Measurements from ENCODE around the gene ADAMTSL2. TPM values are rescaled to one million over a fixed set of nuclear protein-coding genes. Genes with fewer than 3 reads are reported as not detected.

ADAMTSL2 gene
- polyA plus RNA-seq, 1 donor (not counting 4 experiments of a cell fraction or from before 2014, with no cell fraction given), result not detected

DNA sequence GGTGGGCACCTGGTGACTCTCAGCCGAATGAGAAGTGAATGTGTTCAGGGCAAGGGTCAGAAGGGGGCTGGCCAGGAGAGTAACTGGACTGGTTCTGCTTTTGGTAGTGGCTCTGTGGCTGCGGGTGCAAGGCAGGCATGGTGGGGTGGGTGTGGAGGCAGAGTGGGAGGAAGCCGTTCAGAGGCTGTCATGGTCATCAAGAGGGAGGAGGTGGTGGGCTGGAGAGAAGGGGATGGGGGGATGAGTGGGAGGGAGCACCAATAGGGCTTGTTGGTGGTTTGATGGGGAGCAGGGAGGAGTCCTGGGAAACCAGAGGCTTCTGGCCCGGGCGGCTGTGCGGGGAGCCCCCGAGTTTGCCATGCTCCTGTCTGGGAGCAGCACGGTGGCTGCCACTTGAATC, 61.4 kb downstream of the ADAMTSL2 start:
- Histone ChIP-seq H4K20me1 (ENCODE audit: control insufficient read depth, extremely low read depth, insufficient read depth, low read length) (no peaks in the 10 kb centered on the region), H3K27ac (ENCODE audit: control insufficient read depth, insufficient read depth, low read length) (no peak overlapping the region), H2AFZ (ENCODE audit: control insufficient read depth, low read length) (no peak overlapping the region), H3K36me3 (ENCODE audit: control insufficient read depth in 2 of 2, extremely low read depth in 1 of 2, insufficient read depth in 2 of 2, low read length in 2 of 2) (no peaks in the 10 kb centered on the region), H3K4me1 (ENCODE audit: control insufficient read depth, extremely low read depth, insufficient read depth, low read length) (no peaks in the 10 kb centered on the region), H3K9me3 (ENCODE audit: control insufficient read depth, low read depth, low read length) (peaks cover 10% of the 10 kb centered on the region), H3K4me2 (ENCODE audit: control insufficient read depth, extremely low read depth, insufficient read depth, low read depth, low read length) (no peak overlapping the region), H3K9me1 (ENCODE audit: control insufficient read depth, extremely low read depth, insufficient read depth, low read length) (no peaks in the 10 kb centered on the region), H3K27me3 (ENCODE audit: control insufficient read depth, extremely low read depth, insufficient read depth, low read length) (peaks cover 3% of the 10 kb centered on the region), H3K4me3 (ENCODE audit: control insufficient read depth in 2 of 3, extremely low read depth in 1 of 3, insufficient read depth in 2 of 3, low read depth in 1 of 3, low read length in 3 of 3) (no peak overlapping the region), H3K9ac (ENCODE audit: control insufficient read depth, extremely low read depth, insufficient read depth, low read length) (no peak overlapping the region), H3K79me2 (ENCODE audit: control insufficient read depth, insufficient read depth, low read length) (no peaks in the 10 kb centered on the region)
- TF ChIP-seq EZH2 (IDR thresholded peaks at IDR 0.05; ENCODE audit: low read length), result no peak
- TF ChIP-seq, protein P1, sequence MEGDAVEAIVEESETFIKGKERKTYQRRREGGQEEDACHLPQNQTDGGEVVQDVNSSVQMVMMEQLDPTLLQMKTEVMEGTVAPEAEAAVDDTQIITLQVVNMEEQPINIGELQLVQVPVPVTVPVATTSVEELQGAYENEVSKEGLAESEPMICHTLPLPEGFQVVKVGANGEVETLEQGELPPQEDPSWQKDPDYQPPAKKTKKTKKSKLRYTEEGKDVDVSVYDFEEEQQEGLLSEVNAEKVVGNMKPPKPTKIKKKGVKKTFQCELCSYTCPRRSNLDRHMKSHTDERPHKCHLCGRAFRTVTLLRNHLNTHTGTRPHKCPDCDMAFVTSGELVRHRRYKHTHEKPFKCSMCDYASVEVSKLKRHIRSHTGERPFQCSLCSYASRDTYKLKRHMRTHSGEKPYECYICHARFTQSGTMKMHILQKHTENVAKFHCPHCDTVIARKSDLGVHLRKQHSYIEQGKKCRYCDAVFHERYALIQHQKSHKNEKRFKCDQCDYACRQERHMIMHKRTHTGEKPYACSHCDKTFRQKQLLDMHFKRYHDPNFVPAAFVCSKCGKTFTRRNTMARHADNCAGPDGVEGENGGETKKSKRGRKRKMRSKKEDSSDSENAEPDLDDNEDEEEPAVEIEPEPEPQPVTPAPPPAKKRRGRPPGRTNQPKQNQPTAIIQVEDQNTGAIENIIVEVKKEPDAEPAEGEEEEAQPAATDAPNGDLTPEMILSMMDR (optimal IDR thresholded peaks at IDR 0.05 in 1 of 3, IDR thresholded peaks at IDR 0.05 in 1 of 3, conservative IDR thresholded peaks at IDR 0.05 in 1 of 3; ENCODE audit: extremely low read depth in 1 of 3, insufficient read depth in 2 of 3, low read length in 3 of 3), result no peak
- FAIRE-seq (no peak), DNase-seq (ENCODE audit: low read depth, low spot score) (no peak)
- dilution Hi-C loops (cut with MboI; ENCODE audit: extremely low pct_ligation_motif_present, low sequenced_read_pairs), result no loop called here

DNA sequence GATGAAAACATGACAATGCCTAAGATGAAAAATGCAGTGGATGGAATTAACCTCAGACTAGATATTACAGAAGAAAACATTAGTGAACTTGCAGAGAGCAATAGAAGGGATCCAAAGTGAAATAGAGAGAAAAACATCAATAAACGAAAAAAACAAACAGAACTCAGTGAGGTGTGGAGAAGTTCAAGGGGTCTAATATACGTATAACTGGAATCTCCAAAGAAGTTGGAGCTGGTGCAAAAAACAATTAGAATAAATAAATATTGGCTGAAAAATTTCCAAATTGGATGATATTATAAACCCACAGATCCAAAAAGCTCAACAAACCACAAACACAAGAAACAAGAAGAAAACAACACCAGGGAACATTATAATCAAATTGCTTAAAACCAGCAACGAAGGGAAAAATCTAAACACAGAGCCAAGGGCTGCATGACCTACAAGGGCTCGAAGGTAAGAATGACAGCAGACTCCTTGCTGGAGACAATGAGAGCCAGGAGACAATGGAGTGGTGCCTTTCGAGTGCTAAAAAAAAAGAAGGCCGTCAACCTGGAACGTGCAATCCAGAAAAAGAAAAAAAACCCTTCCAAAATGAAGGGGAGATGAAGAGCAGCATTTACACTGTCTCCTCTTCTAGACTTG, 62.9 kb downstream of the ADAMTSL2 start:
- no peak overlapping the region for H3K4me2 ChIP-seq (ENCODE audit: control insufficient read depth, extremely low read depth, insufficient read depth, low read depth, low read length)
- no peak for FAIRE-seq
- H3K36me3 ChIP-seq (ENCODE audit: control insufficient read depth in 2 of 2, extremely low read depth in 1 of 2, insufficient read depth in 2 of 2, low read length in 2 of 2), result no peaks in the 10 kb centered on the region
- H3K4me3 ChIP-seq (ENCODE audit: control insufficient read depth in 2 of 3, extremely low read depth in 1 of 3, insufficient read depth in 2 of 3, low read depth in 1 of 3, low read length in 3 of 3), result no peak overlapping the region
- no peaks in the 10 kb centered on the region for H4K20me1 ChIP-seq (ENCODE audit: control insufficient read depth, extremely low read depth, insufficient read depth, low read length)
- H3K9ac ChIP-seq (ENCODE audit: control insufficient read depth, extremely low read depth, insufficient read depth, low read length), result no peak overlapping the region
- H3K9me1 ChIP-seq (ENCODE audit: control insufficient read depth, extremely low read depth, insufficient read depth, low read length), result no peaks in the 10 kb centered on the region
- DNase-seq (ENCODE audit: low read depth, low spot score), result no peak
- no peak overlapping the region for H3K27ac ChIP-seq (ENCODE audit: control insufficient read depth, insufficient read depth, low read length)
- dilution Hi-C loops (cut with MboI; ENCODE audit: extremely low pct_ligation_motif_present, low sequenced_read_pairs), result no loop called here
- TF ChIP-seq, protein P1 (optimal IDR thresholded peaks at IDR 0.05 in 1 of 3, IDR thresholded peaks at IDR 0.05 in 1 of 3, conservative IDR thresholded peaks at IDR 0.05 in 1 of 3; ENCODE audit: extremely low read depth in 1 of 3, insufficient read depth in 2 of 3, low read length in 3 of 3), result no peak
- no peak for TF ChIP-seq EZH2 (IDR thresholded peaks at IDR 0.05; ENCODE audit: low read length)
- H2AFZ ChIP-seq (ENCODE audit: control insufficient read depth, low read length), result no peak overlapping the region
- peaks cover 10% of the 10 kb centered on the region for H3K9me3 ChIP-seq (ENCODE audit: control insufficient read depth, low read depth, low read length)
- H3K4me1 ChIP-seq (ENCODE audit: control insufficient read depth, extremely low read depth, insufficient read depth, low read length), result no peaks in the 10 kb centered on the region
- no peaks in the 10 kb centered on the region for H3K79me2 ChIP-seq (ENCODE audit: control insufficient read depth, insufficient read depth, low read length)
- H3K27me3 ChIP-seq (ENCODE audit: control insufficient read depth, extremely low read depth, insufficient read depth, low read length), result peaks cover 5% of the 10 kb centered on the region
